ENCODE measurements around the gene CANT1.
"Not testable (repeated sequence)": the region's sequence is repeated elsewhere in the genome, so short reads cannot be mapped to it uniquely, and the experiment has no call there.

CANT1 gene

DNA sequence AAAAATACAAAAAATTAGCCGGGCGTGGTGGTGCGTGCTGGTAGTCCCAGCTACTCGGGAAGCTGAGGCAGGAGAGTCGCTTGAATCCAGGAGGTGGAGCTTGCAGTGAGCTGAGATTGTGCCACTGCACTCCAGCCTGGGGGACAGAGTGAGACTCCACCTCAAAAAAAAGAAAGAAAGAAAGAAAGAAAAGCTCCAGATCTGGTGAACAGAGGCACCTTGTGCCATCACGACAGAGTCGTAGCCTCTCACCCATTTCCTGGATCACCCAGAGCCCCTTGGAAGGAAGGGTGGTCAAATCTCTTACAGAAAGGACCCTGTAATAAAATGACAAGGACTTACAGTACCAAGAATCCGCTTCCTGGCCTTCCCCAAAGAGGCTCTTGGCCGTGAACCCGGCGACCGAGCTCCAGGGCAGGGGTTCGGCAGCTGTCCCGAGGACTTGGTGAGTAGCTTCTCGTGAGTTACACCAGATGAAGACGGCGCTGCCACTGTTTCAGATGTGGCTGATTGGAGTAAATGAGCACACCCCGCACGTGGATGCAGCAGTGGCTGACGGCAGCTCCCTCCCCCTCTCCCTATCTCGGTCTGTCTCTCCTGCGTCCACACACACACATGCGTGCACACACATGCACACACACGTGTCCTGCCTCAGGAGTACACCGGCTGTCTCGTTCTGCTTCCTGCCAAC is 43.3 kb downstream of the CANT1 start:
- FAIRE-seq: no peak
- DNase-seq (ENCODE audit: insufficient read length, low spot score): no peak

DNA sequence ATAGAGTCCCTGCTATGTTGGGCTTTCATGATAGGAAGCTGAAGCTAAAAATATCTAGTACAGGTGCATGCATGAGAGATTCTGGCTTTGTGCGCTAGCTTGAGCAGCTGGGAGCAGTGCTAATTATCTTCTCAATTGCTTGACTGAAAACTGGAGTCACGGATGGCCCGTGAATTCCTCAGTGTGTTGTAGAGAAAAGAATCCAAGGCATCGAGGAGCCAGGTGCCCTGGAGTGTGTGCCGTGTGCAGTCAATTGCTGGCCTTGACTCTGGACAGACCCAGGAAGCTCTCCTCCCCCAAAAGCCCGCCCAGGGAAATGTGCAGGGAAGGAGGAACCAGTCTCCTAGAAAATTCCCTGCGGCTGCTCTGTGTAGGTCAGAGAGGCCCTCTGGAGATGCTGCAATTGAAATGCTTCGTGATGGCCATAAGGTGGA is 44.1 kb downstream of the CANT1 start:
- DNase-seq (ENCODE audit: insufficient read length, low spot score): no peak
- no peak for FAIRE-seq

DNA sequence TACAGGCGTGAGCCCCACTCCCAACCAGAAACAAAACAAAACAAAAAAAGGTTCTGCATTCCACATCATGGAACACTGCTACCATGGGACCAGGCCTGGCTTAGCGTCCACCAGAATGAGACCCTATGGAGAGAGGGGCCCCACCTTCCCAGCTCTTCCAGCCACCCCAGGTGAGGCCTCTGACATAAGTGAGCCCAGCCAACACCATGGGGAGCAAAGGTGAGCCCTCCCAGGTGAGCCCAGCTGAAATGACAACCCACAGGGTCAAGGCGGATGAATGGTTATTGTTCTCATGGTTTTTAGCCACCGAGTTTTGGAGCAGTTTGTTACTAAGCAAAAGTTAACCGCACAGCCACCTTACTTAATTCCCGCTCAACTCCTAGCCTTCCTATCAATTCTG is 46.2 kb downstream of the CANT1 start:
- FAIRE-seq: no peak
- DNase-seq (ENCODE audit: insufficient read length, low spot score): no peak

DNA sequence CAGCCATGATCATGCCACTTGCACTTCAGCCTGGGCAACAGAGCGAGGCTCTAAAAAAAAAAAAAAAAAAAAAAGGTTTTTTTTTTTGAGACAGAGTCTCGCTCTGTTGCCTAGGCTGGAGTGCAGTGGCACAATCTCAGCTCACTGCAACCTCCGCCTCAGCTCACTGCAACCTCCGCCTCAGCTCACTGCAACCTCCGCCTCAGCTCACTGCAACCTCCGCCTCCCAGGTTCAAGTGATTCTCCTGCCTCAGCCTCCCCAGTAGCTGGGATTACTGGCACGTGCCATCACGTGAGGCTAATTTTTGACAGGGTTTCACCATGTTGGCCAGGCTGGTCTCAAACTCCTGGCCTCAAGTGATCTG is 46.6 kb downstream of the CANT1 start:
- not testable (repeated sequence) for DNase-seq (ENCODE audit: insufficient read length, low spot score); FAIRE-seq

DNA sequence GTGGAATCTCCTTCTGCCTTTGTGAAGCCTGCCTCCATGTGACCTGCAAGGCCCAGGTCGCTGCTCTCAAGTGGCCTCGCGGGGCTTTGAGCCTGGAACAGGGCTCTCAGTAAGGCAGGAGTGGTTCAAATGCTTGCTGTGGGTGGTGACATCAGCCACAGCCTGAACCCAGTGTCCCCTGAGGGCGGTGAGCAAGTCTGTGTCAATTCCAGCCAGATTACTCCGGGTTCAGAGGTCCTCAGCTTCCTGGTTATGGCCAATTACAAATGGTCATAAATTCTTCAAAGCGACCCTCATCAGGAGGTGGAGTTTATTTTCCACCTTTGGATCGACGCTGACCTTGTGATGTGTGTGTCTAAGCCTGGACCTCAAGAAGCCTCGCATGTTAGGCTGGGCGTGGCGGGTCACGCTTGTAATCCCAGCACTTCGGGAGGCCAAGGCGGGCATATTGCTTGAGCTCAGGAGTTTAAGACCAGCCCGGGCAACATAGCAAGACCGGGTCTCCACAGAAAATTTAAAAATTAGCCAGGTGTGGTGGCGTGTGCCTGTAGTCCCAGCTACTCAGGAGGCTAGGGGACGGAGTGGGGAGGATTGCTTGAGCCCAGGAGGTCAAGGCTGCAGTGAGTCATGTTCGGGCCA is 47.1 kb downstream of the CANT1 start:
- FAIRE-seq (no peak), DNase-seq (ENCODE audit: insufficient read length, low spot score) (no peak)

DNA sequence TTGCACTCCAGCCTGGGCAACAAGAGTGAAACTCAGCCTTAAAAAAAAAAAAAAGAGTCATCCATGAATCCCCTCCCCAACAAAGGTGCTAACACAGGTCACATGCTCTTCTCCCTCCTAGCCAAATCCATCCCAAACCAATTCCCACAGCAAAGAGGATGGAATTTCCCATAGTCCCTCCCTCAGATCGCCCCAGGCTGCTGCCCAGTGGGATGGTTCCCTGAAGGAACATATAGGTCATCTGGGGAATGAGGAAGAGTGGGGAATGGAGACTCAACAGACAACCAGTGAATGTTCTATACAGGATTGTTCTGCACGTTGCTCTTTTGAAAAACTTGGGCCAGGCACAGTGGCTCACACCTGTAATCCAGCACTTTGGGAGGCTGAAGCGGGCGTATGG is 48.0 kb downstream of the CANT1 start:
- DNase-seq (ENCODE audit: insufficient read length, low spot score): no peak
- no peak for FAIRE-seq

DNA sequence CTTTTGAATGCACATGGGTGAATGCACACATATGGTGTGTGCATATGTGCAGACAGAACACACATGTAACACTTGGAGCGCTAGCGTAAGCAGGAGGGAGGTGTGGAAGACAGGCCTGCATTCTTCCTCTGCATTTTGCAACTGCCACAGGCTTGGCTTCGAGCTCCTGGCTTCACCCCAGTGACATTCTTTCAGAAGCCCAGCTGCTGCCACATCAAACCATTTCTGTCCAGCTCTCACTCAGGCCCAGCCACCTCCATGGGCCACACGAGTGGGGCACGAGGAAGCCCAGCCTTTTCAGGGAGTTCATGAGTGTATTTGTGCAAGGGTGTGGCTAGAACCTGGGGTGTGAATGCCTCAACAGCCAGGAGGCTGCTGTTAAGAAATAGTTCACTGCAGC is 48.6 kb downstream of the CANT1 start:
- no peak for FAIRE-seq
- DNase-seq (ENCODE audit: insufficient read length, low spot score): no peak

DNA sequence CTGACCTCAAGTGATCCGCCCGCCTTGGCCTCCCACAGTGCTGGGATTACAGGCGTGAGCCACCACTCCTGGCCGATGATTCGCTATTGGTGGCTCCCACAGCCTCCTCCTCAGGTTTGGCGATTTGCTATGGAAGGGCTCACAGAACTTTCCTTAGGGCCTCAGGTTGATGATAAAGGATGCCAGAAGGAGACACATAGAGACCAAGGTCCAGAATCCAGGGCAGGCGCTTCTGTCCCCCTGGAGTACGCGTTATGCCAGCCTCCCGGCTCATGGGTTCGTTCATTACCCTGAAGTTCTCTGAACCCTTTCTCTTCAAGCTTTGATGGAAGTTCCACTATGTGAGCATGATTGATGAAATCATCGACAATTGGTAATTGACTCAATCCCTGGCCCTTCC is 49.8 kb downstream of the CANT1 start:
- no peak for DNase-seq (ENCODE audit: insufficient read length, low spot score)
- no peak for FAIRE-seq

DNA sequence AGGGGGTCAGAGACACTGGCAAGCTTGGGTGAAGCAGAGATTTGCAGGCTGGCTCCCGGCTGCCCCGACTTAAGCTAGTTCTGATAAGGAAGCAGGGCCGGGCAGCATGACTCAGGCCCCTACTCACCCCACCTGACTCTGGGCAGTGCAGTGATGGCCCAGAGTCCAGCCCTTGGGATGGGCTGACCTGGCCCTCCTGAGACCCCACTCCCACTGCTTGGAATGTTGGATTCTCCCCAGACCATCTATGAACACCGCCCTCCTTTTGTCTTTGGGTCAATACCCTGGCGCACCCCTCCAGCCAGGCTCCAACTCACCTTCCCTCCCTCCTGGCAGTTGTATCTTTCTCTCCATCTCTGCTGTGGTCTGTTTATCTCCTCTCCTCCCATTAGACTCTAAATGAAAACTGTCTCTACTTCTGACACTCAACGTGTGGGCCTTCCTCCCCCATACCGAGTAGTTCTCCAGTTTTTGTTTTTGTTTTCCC is 50.9 kb downstream of the CANT1 start:
- no peak for DNase-seq (ENCODE audit: insufficient read length, low spot score)
- FAIRE-seq: no peak

DNA sequence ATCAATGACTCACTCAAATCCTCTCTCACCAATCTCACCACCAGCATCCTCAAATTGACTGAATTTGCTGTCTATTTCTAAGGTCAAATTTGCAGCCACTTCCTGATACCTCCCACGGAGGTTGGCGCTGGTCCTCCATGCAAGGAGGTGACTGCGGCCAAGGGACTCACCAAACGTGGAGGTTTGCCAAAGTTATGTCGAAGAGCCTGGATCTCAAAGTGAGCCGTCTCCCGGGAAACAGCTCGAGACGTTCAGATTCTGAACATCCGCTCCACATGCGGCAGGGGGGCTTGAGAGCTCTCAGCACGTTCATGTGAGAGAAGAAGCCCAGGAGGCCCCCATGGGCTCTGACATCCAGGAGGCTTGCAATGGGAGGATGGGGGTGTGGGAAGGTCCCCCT is 52.4 kb downstream of the CANT1 start:
- FAIRE-seq (no peak), DNase-seq (ENCODE audit: insufficient read length, low spot score) (no peak)

DNA sequence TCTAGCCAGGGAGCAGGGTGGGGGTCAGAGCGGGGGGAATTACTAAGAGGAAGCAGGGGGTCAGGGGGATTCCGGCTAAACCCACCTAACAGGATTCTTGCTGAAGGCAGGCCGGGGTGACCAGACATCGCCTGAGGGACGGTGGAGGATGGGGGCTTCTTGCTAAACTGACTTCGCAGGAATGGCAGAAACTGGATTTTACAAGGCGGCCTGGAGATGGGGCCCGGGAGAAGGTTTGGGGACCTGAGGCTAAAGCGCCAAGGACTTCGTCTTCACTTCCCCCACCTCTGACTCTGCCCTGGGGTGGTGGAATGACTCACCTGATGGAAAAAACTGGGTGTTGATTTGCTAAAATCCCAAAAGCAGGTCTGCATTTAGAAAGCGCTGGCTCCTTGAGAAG is 53.3 kb downstream of the CANT1 start:
- no peak for FAIRE-seq

DNA sequence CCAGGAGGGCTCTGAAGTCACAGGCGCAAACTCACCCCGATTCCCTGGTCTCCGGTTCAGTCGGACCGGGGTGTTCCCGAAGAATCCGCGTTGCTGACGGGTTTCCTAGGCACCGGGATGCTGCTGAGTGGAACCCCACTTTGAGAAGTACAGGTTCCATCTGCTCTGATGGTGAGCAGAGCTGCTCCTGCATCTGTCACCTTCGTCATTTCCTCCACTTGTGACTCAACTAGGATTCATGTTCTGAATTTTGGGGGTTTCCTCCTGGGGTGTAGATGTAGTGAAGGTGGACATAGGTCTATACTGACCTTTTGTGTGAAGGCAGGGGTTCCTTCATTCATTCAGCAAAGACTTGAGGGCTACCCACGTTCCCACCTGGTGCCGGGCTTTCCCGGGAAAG is 54.9 kb downstream of the CANT1 start:
- DNase-seq (ENCODE audit: insufficient read length, low spot score) (no peak), FAIRE-seq (no peak)

More for the DNA sequence above, 53.3 kb downstream of the CANT1 start:
- no peak for DNase-seq (ENCODE audit: insufficient read length, low spot score)

DNA sequence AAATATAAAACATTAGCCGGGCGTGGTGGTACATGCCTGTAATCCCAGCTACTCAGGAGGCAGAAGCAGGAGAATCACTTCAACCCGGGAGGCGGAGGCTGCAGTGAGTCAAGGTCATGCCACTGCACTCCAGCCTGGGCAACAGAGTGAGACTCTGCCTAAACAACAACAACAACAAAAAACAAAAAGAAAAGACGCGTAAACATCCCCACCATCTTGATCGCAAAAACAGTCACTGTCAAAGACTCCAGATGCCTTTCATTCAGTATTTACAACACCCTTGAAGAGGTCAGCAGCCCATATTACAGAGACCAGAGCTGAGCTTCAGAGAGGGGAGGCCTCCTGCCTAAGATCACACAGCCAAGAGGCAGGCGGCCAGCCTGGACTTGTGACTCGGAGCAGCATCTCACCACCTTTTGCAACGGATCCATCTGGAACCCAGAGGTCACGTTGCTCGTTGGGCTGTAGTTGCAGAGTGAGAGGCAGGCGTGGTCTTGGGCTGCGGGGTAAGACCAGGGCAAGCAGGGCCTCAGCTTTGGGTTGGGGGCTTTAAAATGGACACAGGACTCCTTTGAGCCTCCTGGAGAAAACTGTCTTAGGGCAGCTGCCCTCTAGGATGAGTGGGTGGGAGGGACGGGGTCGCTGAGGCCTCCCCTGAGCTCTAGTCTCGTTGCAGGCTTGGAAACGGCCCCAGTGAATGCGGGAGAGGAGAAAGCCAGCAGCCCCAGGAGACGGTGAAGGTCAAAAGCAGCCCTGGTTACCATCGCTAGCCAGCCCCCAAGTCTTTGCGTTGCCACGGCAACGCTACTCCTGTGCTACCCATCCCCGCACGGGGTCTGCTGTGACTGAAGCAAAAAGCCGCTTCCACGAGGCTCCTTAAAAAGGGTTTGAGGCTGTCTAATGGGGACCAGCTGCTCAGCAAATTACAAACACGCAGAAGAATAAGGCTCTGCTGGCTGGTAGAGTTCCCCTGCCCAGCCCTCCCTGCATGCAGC is 55.9 kb downstream of the CANT1 start:
- DNase-seq (ENCODE audit: insufficient read length, low spot score) (no peak), FAIRE-seq (no peak)

DNA sequence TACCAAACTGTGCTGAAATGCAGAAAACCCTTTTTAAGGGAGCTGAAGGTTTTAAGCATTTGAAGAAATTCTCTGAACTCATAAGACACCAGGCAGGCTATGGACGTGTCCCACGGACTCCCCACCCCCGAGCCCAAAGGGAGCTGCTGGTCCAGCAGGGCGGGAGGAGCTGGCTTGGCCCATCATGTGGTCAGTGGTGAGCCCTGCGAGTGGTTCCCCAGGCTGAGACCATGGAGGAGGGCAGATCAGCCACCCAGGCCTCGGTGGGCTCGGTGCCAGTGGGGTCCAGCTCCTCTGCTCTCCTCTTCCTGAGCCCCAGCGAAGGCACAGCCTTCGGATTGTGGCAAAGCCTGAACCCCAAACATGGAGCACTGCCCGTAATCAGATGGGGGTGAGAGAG is 56.9 kb downstream of the CANT1 start:
- FAIRE-seq: no peak
- DNase-seq (ENCODE audit: insufficient read length, low spot score): no peak

DNA sequence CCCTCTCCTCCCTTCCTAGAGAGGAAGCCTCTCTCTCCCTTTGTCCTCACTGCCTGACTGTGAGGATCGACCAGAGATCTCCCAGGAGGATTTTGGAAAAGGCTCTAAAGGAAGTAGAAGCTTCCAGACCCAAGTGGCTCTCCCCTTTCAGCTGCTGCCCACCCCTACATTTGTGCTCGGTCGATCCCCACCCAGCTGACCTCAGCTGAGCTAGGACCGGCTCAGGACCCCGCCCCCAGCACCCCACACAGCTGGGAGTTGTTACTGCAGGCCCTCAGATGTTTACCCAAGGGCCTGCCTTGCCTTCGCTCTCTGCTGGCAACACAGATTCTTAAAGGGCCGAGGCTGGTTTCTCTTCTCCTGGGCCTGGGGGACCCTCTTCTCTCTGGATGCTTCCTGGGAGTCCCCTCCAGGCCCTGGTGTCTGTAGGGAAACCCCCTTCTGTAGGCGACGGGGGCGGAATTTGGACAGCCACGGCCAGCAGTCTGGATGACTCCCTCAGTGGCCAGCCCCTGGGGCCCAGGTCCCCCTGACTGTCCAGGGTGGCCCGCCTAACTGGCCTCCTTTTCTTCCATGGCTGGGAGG is 57.5 kb downstream of the CANT1 start:
- FAIRE-seq: no peak
- no peak for DNase-seq (ENCODE audit: insufficient read length, low spot score)

DNA sequence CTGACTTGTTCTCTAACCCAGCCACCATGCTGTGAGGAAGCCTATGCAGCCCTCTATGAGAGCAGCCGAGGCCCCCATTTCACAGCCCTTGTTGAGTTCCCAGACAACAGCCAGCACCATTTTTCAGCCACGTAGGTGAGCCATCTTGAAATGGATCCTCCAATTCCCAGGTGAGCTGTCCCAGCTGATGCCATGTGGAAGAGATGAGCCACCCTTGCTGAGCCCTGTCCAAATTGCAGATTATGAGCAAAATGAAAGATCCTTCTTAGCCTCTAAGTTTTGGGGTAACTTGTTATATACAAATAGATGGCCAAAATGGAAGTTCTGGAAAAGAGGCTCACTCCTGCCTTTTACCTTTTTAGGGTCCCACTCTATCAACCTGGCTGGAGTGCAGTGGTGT is 58.7 kb downstream of the CANT1 start:
- FAIRE-seq (no peak), DNase-seq (ENCODE audit: insufficient read length, low spot score) (no peak)

DNA sequence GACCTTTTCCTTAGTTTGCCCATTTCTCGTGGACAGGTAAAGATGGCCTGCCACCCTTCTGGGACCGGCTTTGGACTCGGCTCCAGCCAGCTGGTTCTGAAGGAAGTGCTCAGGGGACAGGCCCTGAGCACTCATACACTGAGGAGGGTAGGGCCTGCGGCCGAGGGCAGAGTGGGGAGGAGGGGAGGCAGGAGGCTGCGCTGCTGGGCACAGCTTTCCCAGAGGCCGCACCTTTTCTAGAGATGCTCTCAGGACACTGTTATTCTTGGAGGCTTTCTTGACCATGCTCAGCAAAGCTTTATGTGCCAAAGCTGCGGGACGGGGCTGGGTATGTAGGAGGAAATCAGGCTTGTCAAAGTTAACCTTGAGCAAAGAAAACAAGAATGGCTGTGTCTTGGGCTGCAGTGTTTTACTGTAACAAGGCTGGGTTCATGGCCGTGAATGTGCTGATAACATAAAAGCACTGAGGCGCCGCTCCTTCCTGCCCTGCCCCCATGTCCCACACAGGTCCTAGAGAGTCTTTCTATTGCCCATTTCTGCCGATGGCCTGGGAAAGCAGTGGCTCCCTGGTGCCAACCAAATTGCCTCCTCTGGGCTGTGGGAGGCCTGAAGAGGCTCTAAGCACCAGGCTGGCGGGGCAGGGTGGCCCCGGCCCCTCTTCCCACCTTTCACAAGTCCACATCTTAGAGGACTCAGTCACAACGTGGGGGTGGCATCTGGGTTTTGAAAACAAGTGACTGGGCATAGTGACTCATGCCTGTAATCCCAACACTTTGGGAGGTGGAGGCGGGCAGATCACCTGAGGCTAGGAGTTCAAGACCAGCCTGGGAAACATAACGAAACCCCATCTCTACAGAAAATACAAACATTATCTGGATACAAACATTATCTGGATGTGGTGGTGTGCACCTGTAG is 62.1 kb downstream of the CANT1 start:
- DNase-seq (ENCODE audit: insufficient read length, low spot score) (no peak), FAIRE-seq (no peak)

DNA sequence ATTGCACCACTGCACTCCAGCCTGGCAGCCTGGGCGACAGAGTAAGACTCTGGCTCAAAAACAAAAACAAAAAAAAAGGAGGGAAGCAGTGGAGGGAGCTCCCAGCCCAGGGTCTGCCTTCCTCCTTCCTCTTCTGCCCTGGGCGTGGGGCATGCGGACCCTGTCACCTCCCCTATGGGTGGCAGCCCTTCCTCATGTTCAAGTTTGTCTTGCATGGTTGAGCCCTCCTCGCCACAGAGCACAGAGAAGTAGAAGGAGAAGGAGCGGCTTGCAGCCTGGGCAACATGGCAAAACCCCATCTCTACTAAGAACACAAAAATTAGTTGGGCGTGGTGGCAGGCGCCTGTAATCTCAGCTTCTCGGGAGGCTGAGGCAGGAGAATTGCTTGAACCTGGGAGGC is 62.9 kb downstream of the CANT1 start:
- FAIRE-seq (no peak), DNase-seq (ENCODE audit: insufficient read length, low spot score) (no peak)

DNA sequence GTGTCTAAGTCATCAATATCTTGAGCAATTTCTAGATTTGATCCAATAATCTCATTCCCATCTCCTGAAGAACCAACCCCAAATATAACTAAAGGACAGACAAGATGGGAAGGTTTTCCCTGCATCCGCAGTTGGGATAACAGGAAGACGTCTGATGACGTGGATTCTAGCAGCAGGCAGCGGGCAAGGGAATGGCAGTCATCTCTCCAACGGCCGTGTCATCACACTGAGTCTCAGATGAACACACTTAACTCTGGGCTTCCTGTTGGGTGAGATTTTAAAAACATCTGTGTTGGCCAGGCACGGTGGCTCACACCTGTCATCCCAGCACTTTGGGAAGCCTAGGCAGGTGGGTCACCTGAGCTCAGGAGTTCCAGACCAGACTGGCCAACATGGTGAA is 63.4 kb downstream of the CANT1 start:
- DNase-seq (ENCODE audit: insufficient read length, low spot score): no peak
- no peak for FAIRE-seq

DNA sequence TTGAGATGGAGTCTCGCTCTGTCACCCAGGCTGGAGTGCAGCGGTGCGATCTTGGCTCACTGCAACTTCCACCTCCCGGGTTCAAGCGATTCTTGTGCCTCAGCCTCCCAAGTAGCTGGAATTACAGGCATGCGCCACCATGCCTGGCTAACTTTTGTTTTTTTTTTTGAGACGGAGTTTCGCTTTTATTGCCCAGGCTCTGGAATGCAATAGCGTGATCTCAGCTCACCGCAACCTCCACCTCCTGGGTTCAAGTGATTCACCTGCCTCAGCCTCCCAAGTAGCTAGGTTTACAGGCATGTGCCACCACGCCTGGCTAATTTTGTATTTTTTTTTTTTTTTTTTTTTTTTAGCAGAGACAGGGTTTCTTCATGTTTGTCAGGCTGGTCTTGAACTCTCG is 64.1 kb downstream of the CANT1 start:
- not testable (repeated sequence) for DNase-seq (ENCODE audit: insufficient read length, low spot score); FAIRE-seq

Measured in GM19239 (cell line).